ENCODE data around the gene UBE2G2.
A peak's percentile ranks its signal among the peaks of the same experiment; 100 is the strongest.

Gene UBE2G2

DNA sequence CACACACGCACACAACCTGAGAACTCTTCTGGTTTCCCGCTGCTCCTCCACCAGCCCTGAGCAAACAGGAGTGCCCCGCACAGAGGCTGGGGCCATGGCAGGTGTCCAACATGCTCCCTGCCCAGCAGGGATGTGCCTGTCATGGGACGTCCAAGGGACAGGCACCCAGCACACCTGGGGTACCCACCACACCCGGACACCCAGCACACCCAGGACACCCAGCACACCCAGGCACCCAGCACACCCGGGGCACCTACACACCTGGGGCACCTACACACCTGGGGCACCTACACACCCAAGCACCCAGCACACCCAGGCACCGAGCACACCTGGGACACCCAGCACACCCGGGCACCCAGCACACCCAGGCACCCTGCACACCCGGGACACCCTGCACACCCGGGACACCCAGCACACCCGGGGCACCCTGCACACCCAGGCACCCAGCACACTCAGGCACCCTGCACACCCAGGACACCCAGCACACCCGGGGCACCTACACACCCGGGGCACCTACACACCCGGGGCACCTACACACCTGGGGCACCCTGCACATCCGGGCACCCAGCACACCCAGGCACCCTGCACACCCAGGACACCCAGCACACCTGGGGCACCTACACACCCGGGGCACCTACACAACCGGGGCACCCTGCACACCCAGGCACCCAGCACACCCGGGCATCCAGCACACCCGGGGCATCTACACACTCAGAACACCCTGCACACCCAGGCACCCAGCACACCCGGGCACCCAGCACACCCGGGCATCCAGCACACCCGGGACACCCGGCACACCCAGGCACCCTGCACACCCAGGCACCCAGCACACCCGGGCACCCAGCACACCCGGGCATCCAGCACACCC lies 37.9 kb downstream of the UBE2G2 start:
- DNase-seq (ENCODE audit: low spot score) = no peak

DNA sequence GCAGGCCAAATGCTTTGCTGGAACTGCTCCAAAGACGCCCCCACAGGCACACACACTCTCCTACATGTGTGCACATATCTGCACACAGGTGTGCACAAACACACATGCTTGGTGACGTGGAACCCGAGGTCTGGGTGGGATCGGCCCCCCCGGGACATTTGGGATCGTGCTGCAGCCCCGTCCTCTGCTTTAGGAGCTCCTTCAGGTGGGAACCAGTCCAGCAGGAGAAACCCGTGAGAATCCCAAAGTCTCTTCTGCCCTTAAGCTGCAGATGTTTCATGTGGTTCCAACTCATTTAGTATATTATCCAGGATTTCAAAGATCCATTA lies 38.6 kb downstream of the UBE2G2 start:
- DNase-seq (ENCODE audit: low spot score) = no peak

DNA sequence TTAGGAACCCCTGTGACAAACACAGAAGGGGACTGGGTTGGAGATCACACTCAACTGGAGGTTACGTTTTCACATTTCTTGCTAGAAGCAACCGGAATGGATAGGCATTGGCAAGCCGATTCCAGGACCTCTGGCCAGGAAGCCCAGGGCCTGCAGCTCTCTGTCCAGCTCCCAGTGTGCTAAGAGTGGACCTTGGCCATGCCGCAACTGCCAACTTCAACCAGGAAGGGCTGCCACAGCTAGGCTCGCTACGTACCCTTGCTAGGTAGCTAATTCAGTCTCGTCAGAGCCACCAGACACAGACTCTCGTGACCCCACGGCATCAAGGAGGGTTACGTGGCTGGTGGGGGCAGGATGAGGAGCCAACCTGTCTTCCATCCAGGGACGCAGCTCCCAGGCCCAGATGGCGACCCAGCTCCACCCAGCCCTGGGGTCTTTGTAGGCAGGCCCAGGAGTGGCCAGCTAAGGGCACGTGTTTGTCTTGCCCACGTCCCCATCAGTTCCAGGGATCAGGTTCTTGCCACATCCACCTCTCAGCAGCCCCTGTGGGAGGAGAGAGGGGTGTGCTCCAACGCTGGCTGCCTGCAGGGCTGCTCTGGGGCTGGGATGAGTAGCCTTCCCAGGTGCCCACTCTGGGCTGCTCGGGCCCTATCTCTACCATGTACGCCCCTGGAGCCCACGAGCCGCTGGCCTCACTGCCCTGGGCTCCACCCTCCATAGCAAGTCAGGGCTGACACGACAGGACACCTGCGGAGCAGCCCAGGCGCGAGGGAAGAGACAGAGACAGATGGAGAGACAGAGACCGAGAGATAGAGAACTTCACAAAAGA lies 39.2 kb downstream of the UBE2G2 start:
- no peak for DNase-seq (ENCODE audit: low spot score)

DNA sequence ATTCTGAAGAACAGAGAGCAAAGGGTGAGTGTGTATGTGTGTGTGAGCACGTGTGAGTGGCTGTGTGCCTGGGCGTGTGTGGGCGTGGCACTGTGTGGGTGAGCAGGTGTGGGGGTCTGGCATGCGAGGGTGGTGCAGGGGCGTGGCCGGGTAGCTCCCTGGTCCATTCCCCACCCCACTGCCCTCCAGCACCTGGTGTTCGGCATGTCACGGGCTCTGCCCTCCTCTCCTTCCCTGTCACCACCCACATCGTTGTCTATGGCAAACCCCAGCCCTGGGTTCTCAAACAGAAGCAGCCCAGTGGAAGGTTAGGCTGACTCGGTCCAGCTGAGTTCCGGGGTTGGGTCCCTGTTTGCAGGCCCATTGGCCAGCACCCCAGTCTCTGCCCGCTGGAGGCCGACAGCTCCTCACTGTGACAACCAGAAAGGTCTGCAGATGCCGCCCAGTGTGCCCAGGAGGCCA lies 39.8 kb downstream of the UBE2G2 start:
- no peak for DNase-seq (ENCODE audit: low spot score)

- peak; percentile 13 for DNase-seq (ENCODE audit: low spot score)
Observed at GRCh38 chr21:44761011-44761729, 40.5 kb downstream of the UBE2G2 start.

DNA sequence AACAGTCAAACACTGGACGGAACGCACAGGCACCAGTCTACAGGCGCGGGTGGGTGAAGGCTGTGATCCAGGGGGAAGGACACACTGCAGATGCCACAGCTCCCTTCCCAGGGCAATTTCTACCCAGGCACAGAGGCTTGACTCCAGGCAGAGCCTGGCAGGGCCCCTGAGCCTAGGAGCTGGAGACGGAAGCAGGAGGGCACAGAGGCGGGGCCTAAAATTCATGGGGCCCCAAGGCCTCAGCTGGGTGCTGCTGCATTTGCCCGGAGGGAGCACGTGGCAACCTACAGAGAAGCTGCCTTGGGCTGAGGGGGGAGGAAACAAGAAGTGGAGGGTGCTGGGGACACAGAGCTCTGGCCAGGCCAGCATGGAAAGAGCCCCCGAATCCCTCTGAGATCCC lies 41.2 kb downstream of the UBE2G2 start:
- no peak for DNase-seq (ENCODE audit: low spot score)

DNA sequence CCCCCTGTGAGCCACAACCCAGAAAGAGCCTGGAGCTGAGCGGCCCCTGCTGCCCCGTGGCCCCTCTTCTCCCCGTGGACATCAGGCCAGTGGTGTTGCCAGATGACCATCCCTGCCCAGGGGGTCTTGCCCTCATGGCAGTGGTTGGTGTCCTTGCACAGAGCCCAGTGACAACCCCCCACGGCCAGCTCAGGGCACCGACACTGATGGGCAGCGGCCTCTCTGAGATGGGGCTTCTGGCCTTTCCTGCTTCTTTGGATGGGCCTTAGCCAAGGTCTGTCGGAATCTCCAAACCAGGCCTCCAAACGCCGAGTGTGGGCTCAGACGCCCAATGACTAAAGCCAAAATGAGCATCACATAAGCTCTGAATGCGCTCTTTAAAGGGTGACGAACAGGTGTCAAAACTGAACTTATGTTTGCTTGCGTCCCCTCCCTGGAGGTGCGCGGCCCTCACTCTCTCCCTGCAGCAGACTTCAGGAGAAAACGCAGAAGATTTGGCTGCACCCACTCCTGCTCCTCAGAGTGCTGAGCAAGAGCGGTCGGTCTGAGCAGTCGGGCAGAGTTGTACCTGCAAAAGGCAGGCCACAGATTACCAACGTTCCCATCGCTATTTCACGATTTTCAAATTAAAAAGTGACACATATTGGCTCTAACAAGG lies 41.9 kb downstream of the UBE2G2 start:
- no peak for DNase-seq (ENCODE audit: low spot score)

DNA sequence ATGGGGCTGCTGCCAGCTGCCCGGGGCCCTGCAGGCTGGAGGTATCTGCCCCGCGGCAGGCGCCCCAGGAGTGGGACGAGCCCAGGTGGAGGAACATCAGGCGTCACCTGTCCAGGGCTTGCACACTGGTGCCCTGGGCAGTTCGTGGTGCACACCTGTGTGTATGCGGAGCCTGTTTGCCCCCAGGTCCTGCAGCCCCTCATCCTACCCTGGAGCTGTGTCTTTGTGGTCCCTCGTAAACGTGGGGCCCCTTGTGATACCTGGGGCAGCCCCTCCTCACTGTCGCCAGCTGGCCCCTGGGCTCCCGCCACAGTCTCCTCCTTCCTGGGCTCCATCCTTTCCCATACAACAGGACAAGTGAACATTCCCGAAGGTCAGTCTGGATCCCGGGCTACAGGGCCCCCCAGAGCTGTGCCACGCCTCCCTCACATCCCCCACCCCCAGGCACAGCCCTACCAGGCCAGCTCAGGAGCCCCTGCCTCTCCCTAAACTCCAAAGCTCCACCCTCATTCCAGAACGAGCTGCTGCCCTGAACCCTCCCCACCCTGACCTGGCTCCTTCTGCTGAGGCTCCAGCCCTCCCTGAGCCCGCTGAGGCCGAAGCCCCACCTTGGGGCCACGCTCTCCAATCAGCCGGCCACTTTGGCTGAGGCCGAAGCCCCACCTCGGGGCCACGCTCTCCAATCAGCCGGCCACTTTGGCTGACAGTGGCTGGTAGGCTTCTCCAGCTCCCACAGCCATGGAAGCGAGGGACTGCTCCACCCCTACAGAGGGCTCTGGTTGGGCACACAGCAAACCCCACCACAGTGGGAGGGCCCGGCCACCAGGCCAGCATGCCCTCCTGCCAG lies 42.6 kb downstream of the UBE2G2 start:
- no peak for DNase-seq (ENCODE audit: low spot score)

DNA sequence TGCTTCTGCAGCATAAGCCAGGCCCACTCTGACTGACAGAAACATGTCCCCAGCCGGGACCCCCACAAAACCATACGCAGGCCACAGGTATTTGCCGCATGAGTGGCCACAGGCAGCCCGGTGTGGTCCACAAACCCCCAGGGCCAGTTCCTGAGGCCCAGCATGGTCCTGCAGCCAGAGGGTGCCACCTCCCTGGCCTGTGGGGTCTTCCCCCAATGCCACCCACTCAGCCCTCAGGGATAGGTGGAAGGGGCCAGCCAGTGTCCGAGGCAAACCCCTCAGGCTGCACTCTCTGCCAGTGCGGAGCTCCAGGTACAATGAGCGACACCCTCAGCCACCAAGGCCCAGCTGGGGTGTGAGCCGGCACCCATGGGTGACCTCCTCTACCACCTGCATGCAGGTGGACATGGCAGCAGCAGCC lies 43.5 kb downstream of the UBE2G2 start:
- no peak for DNase-seq (ENCODE audit: low spot score)

- no peak for DNase-seq (ENCODE audit: low spot score)
Observed at GRCh38 chr21:44757731-44758130, 43.9 kb downstream of the UBE2G2 start.

DNA sequence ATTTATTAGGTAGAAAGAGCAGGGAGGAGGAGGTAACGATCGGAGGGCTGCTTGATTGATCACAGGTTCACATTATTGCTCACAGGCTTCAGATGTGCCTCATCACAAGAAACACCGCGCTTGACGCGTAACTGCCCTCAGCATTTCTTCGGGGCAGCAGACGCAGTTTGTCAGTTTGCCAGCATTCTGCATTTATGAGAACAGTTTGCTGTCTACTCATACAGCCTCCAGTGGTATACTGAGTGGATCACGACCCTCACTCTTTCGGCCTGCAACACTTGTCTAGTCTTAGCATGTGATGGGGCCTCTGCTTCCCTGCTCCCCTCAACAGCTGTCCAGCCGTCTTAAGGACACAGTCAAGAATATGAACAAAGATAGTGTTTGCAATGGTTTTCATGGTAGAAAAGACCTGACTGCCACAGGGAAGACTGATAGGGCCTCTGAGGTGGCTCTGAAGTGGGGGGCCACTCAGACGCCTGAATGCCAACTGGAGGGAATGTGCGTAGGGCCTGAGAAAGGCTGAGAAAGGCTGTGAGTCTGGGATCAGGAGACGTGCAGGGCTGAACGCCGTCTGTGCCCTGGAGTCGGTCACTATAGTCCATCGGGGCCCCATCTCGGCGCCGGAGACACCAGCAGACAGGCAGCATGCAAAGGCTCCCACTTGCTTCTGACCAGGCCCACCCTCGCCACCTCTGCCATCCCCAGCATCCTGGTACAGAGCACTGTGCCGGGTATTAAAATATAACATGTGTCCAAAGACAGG lies 45.0 kb downstream of the UBE2G2 start:
- no peak for DNase-seq (ENCODE audit: low spot score)

DNA sequence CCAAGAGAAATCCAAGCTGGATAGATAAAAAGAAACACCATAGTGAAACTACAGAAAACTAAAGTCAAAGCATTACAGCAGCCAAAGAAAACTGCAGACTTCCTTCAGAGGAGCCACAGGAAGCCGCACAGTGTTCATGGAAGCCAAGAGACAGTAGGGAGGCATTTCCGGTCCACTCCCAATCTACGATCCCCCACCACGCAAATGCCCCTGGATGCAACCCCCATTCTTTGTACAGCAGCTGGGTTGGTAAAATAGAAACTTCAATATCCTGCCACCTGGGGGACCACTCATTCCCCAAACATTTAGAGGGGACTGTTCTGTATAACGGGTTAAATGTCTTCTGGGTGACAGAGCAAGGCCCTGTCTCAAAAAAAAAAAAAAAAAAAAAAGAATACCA lies 46.4 kb downstream of the UBE2G2 start:
- DNase-seq (ENCODE audit: low spot score) = no peak

GRCh38 chr21:44753357-44753756 lies 48.3 kb downstream of the UBE2G2 start:
- no peak for DNase-seq (ENCODE audit: low spot score)

DNA sequence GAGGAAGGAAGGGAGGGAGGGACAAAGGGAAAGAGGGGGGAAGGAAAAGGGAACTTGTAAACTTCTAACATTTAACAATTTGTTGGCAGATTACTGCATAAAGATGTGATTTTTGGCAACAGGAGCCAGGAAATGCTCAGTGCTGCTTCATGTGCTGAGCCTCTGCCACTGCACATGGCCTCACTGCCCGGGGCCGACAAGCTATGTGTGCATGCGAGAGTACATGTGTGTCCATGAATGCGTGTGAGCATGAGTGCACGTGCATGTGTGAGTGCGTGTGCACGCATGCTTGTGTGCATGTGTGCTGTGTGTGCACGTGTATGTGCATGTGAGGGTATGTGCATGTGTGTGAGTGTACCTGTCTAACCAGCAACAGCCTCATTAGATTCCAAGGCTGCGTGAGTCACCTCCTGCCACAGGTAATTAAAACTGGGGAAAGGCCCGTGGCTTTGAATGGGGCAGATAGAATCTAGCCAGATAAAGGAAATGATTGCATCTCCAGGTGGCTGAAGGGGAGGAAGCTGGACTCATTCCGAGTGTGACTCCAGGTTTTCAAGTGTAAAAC lies 48.9 kb downstream of the UBE2G2 start:
- DNase-seq (ENCODE audit: low spot score) = peak; percentile 54

- DNase-seq (ENCODE audit: low spot score) = no peak
Observed at GRCh38 chr21:44751799-44752636, 49.6 kb downstream of the UBE2G2 start.

DNA sequence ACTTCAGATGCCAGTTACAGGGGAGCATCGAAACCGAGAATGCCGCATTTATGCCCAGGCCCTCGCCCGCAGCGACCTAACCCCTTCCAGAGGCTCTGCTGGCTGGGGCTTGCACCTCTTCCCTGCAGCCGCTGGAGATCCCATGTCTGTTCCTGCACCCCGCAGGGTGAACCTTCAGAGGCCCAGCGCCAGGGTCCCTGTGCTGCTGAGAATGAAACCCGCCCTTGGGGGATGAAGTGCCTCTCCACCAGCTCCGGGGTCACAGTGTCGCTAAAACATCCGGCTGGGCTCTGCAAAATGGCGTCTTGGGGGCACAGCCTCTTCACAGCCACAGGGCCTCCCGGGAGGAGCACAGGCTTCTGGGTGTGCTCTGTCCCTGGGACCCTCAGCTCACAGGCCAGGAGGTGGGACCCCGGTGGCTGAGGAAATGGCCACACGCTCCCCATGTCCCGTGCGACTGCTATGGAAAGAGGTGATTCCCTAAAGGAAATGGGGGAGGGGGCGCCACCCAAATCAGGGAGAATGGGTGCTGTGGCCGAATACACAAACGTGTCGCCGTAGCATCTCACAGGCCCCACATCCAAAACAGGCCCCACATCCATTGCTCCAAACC lies 50.3 kb downstream of the UBE2G2 start:
- DNase-seq (ENCODE audit: low spot score) = no peak

- no peak for DNase-seq (ENCODE audit: low spot score)
Observed at GRCh38 chr21:44750675-44751025, 51.0 kb downstream of the UBE2G2 start.

DNA sequence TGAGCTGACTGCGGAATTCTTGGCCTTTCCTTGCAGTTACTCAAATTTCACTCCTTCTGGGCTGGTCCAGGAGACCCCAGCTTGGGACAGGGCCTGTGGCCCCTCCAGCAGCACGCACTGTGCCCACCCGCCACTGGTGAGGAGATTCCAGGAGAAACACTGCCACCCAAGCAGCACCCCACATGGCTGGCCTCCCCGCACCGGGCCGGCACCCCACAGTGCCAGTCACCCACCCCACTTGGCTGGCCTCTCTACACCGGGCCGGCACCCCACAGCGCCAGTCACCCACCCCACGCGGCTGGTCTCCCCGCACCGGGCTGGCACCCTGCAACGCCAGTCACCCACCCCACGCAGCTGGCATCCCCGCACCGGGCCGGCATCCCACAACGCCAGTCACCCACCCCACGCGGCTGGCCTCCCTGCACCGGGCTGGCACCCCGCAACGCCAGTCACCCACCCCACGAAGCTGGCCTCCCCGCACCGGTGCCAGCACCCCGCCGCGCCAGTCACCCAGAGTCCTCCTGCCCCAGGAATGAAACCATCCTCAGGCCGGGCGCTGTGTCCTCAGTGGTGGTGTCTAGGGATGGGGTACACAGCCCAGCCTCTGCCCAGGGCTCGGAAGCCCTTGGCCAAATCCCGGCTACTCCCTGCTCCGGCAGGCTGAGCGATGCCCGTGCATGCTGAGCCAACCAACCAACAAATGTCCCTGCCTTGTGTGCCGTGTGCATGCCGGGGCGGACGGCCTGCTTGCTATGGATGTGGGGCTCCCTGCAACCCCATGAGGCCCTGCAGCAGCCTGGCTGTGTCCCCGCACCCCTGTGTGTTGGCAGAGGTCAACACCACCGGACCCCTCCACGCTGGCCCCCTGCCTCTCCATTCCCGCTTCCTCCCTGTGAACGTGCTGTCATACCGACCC lies 51.6 kb downstream of the UBE2G2 start:
- no peak for DNase-seq (ENCODE audit: low spot score)

Measured in LoVo (cell line).